Stimulated activated CD4-positive, alpha-beta T cell treated with anti-CD3 and anti-CD28 coated beads, Interleukin-1b, Interleukin-23, amount 100 ng/mL, for 4 hours (primary cell): Measurements from ENCODE around the gene CPED1.
"Not testable (repeated sequence)": the region's sequence is repeated elsewhere in the genome, so short reads cannot be mapped to it uniquely, and the experiment has no call there.

Experiments used
- DNase-seq, 2 donors: peaks; one replicate each; pipeline ENCODE4 v3.0.0-alpha.2; 2020; ENCODE audit warnings: low read depth in 2 of 2

Gene CPED1

DNA sequence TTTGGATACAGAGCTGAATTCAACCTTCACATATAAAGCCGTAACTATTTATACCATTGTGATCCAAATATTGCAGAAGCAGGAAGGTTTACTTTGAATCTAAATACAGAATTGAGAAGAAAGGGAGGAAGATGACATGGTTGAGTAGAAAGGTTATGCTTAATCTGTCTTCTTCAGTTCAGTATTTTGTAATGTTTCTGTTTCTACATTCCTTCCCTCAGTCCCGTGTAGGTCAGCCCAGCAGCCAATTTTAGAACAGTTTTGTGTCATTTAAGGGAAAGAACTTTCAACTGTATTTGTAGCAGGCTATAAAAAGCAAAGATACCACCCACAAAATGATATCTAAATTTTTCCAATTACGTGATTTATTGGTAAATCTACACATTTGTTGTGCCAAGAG, 97.4 kb downstream of the CPED1 start:
- no peak for DNase-seq

DNA sequence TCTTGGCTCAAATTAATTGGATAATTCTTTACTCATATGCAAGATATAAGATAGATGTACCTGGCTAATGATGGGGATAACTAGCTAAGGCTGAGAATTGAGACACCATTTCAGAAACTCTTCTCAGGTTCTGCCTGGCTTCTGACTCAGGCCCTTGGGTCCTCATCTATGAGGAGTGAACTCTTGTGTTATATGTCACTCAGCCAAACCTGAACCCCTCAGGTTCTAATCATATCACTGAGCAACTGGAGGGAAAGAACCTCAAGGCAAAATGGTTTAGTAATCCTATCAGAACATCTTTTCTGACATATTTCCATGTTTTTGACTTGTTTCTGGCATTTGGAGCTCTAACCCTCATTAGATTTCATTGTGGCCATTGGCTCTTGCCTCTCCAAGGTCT, 100.4 kb downstream of the CPED1 start:
- no peak for DNase-seq

DNA sequence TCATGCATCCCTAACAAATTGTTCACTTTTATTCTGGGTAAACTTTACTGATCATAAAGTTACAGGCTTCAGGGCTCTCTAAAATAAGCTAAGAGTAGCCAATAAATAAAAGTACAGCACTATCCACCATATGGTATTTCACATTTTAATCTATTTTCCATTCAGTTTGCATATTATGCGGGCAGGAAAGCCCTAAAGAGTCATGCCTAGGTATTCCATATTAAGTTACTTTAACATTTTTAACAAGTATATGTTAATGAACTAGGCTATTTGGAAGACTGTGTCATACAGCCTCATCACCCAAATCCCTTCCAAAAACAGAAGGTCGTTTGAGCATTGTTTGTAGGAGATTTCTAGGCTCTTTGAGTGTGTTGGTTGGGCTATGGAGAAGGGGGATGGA, 106.3 kb downstream of the CPED1 start:
- no peak for DNase-seq

DNA sequence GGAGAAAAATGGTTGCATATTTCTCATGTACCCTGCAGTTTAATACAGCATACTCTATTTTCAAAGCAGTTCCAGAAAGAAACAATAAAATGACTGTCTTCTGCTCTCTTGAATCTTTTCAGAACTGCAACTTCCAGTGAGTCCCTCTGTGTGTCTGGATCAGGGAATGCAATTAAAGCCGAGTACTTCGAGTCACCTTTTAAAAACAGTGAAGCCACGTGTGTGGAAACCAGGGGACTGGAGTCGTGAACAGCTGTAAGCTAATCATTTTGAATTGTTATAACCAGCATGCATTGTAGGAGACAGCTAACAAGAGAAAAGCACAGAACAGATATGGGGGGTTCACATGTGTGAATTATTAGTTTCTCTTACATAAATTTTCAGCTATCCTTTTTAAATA, 109.1 kb downstream of the CPED1 start:
- DNase-seq = no peak

DNA sequence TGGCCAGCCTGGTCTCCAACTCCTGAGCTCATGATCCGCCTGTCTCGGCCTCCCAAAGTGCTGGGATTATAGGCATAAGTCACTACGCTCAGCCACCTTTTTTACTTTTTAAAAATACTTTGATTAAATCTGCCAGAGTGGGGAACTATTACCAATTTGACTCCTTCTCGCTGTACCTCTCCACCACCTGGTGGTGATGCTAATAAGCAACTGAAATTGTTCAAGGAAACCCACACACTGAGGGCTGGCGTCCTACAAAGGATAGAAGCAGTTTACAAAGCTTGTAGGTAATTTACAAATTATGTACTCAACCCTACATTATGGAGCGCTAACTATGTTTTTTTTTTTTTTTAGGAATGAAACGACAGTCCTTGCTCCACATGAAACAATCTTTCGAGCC, 111.1 kb downstream of the CPED1 start:
- no peak for DNase-seq

DNA sequence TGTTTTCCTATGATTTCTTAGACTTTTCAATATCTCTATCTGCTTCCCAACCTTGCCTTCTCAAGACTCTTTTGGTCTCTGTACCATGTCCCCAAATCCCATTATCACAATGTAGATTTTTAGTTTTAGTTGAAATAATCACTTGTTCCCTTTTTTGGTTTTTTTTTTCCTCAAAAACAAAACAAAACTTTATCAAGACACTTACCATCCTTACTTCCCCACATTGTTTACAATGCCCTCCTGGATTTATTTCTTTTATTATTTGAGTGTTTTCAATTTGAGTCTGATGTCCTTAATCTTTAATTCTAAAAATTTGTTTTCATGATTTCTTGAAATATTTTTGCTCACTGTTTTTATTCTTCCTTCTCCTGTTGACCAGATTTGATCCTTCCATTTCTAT, 112.6 kb downstream of the CPED1 start:
- no peak for DNase-seq

DNA sequence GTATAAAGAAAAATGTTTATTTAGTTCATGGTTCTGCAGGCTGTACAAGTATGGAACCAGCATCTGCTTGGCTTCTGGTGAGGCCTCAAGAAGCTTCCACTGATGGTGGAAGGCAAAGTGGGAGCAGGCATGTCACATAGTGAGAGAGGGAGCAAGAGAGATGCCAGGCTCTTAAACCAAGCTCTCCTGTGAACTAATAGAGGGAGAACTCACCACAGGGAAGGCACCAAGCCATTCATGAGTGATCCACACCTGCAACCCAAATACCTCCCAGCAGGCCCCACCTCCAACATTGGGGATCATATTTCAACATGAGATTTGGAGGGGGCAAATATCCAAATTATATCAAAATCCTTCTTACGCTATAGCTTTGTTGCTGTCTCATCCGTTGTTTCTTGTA, 113.1 kb downstream of the CPED1 start:
- no peak for DNase-seq

DNA sequence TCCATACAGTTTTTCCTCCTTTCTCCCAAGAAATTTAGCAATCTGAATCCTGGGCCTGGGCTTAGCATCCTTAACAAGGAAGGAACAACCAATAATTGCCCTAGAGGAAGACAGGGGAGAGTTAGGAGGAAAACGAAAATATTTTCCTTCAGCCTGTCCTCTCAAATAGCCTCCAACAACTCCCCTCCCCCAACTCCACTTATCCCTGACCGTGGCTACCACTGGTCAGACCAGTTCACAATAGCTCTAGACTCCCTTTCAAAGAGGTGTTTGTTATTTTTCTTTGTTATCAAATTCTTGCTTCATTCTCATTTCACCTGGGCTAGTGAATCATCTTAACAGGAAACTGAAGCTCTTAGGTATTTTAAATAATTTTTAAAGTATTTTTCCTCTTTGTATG, 114.1 kb downstream of the CPED1 start:
- DNase-seq = no peak

DNA sequence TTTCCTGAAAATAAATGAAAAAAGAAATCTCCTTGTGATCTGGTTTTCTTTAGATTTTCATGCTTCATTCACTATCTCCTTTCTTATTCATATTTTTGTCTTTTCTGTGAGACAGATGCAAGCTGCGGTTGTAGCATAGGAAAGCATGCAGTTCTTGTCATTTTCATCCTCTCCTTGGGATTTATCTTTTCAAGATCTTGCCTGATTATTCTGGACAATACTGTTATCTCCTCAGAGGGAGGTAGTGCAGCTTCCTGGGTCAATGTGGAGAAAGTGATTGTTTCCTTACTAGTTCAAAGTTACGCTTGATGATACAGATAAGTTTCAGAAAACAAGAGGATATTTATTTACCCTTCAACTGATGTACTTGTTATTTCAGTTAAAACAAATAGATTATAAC, 114.6 kb downstream of the CPED1 start:
- DNase-seq = no peak

DNA sequence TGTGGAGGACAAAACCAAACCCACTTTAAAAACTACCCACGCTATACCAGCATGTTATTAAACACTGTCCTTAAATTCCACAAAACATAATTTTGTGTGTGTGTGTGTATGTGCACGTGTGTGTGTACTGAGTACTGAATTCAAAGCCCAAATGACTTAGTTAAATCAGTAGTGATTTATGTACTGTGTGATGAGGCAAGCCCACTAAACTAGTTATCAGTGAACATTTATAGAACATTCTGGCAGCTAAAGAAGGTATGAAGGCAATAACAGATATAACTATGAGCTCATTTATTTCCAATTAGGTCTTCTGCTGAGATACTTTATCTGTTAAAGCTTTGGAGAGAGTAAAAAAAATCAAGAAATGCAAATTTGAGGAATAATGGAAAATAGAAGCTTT, 115.1 kb downstream of the CPED1 start:
- no peak for DNase-seq

DNA sequence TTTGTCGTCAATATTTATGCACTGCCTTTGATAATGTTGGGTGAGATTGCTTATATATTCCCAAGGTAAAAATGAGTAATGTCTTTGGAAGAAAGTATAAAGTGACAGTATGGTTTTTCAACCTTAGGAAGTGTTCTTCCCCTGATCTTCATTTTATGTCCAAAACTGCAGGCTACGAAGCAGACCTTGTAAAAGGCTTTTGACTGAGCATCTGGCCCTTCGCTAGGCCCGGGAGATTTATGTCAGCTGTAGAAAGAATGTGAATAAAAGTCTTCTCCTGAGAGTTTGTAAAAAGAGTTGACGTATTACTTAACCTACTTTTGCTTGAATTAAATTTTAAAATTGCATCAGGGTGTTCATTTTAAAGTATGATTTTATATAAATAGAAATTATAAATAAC, 116.8 kb downstream of the CPED1 start:
- no peak for DNase-seq

DNA sequence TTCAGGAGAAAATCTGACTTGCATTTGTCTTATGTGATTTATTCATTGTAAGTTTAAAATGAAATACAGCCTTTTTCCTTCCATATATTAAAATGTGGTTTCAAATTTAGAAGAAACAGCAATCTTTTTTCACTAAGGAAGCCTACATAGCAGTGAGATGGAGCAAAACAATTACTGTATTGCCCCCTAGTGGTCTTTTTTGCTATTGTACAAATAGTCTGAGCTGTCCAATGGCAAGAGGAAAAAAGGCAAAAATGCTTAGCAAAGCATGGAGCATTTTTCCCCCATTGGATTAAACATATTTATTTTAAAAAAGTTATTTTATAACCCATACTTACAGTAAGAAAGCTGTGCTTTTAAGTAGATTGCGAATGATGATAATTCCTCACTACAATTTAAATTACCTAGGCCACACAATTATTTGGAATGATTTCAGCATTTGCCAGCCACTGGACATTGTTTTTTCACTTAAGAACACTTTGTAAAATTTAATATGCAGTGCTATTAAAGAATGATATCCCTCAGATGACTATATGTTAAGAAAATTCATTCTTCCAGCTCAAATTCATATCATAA, 119.5 kb downstream of the CPED1 start:
- no peak for DNase-seq

DNA sequence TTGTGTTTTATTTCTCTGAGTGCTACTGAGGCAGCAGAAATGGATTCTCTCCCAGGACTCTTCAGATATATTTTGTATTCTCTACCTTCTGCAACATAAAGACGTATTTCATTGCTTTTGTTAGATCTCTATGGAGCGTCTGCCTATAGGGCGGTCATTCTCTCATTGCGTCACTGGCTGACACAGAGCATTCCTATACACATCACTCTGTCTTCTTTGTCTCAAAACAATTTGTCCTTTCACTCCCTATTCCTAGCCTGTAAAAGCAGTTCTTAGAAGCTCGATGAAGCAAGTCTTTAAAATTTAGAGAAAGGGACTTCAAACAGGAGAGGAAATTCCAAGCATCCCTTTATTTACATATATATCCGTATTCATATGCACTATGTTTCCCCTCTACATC, 120.6 kb downstream of the CPED1 start:
- DNase-seq = no peak

DNA sequence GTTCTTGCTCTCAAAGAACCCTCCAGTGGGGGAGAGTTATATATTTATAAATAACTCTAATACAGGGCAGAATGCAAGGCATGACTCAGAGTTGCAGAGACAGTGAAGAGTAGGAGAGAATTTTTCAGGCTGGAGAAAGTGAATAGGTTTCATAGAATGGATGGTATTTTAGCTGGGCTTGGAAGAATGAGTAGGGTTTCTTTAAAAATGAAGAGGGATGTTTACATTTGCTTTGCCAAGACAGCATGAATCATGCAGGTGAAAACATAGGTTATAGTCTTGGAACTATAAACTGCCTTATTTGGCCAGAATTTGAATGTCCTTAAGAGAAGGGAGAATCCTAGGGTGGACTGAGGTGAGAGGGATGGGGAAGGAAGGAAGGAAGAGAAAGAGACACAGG, 124.8 kb downstream of the CPED1 start:
- DNase-seq = no peak

DNA sequence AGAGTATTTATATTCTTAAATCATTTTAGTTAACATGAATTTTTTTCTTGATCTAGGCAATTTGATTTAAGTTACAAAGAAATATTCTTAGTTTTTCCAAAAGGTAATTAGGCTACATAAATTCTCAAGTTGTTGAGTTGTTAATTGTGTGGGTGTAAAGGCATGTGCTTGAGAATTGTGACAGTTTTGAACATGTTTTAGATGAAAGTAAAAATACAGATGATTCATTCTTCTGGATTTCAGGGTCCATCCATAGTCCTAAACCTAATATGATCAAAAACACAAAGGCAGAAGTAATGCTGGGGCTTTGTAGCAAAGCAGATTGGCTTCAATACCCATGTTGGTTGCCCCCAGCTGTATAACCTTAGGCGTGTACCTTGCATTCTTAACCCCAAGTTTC, 127.9 kb downstream of the CPED1 start:
- no peak for DNase-seq

DNA sequence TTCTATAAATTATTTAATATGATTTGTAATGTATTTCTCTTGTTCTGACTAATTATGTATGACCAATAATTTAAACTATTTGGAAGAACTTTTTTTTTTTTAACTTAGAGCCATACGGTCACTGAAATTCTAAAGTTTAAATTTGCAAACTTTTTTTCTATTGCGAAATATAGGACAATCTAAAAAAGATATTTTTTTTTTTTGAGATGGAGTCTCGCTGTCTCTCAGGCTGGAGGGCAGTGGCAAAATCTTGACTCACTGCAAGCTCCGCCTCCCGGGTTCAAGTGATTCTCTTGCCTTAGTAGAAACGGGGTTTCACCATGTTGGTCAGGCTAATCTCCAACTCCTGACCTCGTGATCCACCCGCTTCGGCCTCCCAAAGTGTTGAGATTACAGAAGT, 130.5 kb downstream of the CPED1 start:
- DNase-seq = no peak

DNA sequence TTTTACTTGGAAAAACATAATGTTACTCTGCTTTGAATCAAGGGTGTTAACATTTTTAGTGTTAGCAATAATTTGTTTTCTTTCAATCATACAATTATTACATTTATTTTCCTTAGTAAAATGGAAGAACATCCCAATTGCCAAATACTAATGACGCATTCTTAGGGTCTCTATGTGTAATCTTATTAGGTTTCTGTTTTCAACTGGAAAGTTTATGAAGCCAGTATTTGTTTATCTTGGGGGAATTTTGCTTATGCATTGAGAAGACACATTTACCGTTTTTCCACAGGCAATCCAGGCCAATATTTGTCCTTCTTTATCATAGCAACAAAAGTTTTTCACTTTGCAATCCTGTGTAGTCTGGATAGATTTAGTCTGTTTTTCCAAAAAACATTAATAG, 134.5 kb downstream of the CPED1 start:
- DNase-seq = no peak

DNA sequence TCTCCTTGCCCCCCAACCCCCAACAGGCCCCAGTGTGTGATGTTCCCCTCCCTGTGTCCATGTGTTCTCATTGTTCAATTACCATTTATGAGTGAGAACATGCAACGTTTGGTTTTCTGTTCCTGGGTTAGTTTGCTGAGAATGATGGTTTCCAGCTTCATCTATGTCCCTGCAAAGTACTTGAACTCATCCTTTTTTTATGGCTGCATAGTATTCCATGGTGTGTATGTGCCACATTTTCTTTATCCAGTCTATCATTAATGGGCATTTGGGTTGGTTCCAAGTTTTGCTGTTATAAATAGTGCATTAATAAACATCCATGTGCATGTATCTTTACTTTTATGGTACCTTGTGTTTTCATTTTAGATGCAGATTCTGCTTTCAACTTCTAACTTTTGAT, 136.9 kb downstream of the CPED1 start:
- not testable (repeated sequence) for DNase-seq

DNA sequence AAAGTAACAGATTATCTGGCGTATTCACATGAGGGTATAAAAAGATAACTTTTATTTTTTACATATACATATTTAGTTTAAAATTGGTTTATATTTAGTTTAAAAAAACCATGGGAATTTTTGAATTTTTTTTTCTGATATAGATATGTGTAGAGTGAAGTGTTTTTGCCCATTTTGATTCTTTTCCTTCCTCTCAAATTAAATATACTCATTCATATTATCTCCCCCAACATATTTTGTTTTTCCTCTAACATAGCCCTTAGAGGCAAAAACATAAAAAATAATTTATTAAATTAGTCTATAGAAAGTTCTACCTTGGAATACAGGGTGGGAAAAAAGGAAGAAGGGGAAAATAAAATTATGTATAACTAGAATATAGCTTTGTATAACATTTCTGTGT, 137.7 kb downstream of the CPED1 start:
- DNase-seq = no peak

DNA sequence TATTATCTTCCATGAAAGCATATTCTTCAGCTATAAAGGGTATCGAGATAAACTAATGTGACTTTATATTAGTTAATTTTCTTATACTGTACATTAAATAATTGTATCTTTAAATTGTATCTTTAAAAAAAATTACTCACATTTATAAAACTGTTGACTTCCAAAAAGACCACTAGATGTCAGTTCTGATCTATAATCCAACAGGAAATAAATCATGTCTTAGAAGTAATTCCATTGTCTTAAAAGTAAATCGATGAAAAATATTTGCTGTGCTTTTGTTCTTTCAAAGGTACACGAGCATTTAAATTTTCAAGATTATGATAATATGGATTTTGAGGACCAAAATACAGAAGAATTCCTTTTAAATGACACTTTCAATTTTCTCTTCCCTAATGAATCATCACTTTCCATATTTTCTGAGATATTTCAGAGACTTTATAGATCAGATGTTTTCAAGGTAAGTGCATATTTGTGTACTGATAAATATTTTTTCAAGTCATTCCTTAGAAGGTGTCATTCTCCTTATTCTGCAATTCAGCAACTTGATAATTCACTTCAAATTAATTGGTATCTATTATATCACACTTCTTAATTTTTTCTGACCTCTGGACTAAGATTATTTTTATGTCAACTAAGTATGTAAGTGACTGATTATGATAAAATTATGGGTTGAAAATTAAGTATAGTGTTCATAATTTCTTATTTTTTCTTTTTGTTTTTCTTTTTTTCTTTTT, 138.5 kb downstream of the CPED1 start:
- no peak for DNase-seq

DNA sequence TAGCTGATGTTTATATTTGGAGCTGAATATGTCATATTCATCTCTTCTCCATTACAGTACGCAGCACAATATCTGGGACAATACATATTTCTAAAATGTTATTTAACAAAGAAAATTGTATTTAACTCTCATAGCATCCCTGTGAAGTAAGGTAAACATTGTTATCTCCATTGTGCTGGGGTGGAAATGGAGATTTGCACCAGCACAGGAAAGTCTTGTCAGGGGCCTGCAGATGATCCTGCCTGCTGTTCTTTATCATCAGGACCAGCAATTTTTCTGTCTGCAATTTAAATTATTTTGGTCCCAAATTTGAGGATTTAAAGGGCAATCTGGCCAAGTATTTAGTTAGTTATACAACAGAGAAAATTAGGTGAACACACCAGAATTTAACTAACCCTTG, 144.4 kb downstream of the CPED1 start:
- DNase-seq = no peak

DNA sequence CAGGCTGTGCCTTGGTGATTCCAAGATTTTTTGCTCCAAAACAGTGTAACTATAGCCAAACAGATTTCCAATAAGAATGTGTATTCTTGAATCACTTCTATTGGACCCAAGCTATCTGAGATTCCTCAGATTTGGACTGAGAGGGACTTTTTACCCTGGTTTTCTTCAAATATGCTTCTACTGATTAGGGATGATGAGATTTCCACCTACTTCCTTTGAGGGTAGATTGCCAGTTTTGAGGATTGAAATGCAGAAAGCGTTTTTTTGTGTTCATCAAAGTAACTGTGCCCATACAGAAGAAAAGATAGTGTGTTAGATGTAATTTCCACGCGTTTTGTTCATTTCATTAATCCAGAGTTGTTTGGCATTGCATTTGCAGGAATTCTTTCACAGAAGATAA, 144.9 kb downstream of the CPED1 start:
- no peak for DNase-seq

DNA sequence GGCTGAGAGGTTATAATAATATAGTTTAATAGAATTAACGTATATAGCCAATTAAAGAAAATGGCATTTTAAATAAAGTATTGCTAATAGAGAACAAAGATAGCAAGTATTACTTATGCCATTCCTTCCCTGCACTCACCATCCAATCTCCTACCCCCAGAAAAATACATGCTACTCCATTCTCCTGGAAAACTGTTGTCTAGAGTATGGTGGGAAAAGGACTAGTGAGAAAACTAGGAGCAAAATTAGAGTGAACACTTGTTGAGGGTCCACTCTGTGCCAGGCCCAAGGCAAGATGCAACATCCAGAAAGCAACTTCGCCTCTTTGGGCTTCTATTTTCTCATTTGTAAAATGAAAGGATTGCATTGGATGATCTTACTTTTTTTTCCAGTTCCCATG, 149.1 kb downstream of the CPED1 start:
- DNase-seq = no peak
